EL (cell line): ENCODE measurements around the gene CD200.

Experiments
- DNase-seq: peaks from one replicate; pipeline ENCODE4 v3.0.0-alpha.2; 2016

Gene CD200

DNA sequence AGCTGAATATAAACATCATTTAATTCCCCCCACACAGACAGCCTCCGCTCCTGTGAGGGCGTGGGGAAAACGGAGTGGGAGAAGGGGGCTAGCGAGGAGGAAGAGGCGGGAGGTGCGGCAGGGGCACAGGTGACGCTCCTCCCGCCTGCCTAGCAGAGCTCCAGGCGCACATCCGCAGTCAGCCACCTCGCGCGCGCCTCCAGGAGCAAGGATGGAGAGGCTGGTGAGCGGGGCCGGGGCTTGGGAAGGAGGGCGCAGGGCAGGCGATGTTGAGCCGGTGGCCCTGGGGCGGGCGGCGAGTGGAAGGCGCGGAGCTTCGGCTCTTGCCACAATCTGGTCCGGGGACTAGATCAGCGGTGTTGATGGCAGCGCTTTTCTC lies at the start of gene CD200:
Gene CD200, plus strand, starts transcription at position 155 of the 379 bp plus-strand sequence. Its CDS starts 57 bp downstream, at position 212.
- DNase-seq: peak; percentile 43

- no peak for DNase-seq
Observed at GRCh38 chr3:112289011-112289410, 43.9 kb upstream of the CD200 start.

DNA sequence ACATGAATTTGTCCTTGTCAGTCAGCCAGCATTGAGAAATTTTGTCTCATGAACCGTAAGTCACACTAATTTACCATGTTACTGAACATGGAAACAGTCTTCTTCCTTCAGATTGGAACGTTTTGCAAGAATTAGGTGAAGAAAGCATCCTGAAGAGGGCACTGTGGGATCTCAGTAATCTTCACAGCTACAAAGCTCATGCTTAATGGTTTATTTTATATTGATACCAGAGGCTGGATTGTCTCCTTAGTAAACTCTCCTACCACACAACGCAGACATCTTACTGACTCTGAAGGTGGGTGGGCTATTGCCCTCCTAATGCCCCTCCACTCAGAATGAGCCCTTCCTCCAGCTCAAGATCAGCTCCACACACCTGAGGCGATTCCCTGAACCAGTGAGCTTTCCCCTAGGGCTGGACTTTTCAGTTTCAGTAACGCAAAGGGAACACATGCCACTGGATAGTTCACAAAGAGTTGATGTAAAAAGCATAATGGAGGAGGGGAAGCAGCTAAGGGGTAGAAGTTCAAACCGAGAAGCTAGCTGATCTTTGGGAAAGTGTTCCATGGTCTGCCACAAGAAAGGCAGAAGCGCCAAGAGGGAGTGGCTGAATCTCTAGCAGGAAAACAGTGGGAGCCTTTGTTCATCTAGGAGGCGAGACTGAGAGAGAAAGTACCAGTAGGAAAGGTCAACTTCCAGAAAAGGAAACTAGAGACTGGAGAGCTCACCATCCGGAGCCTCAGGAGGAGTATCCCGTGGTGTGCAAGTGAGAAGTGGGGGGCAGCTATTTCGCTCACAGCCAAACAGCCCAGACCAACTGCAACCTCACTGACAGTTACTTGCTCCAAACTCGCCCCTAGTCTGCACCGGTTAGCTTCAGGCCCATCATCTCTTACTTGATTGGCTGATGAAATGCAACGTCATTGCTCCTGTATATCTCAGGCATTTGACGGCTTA lies 39.3 kb upstream of the CD200 start, which contains the start of gene SLC9C1:
Gene SLC9C1, minus strand, starts transcription at position 849 of the 954 bp plus-strand sequence. CDS start 7,425 bp downstream, outside the sequence.
- DNase-seq: peak; percentile 73

DNA sequence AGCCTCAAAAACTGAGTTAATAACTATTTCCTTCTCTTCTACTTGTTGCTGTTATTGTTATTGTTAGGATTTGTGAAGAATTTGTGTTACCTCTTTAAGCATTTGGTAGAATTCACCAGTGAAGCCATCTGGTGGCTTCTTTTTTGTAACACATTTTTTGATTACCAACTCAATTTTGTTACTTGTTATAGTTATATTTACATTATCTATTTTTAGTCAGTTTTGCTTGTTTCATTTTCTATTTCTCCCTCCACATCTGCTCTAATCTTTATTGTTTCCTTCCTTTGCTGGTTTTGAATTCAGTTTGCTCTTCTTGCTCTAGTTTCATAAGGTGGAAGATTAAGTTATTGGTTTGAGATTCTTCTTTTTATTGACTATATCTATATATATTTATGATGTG lies 35.2 kb upstream of the CD200 start:
- DNase-seq: no peak

DNA sequence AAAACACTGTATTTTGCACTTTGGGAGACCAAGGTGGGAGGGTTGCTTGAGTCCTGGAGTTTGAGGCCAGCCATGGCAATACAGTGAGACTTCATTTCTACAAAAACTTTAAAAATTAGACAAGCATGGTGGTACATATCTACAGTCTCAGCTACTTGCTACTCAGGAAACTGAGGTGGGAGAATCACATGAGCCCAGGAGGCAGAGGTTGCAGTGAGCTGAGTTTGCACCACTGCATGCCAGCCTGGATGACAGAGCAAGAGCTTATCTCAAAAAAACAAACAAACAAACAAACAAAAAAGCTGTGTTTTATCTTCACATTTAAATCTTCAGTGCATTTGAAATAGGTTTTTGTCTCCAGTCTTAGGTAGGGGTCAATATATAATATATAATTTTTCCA lies 34.2 kb upstream of the CD200 start:
- DNase-seq: no peak

DNA sequence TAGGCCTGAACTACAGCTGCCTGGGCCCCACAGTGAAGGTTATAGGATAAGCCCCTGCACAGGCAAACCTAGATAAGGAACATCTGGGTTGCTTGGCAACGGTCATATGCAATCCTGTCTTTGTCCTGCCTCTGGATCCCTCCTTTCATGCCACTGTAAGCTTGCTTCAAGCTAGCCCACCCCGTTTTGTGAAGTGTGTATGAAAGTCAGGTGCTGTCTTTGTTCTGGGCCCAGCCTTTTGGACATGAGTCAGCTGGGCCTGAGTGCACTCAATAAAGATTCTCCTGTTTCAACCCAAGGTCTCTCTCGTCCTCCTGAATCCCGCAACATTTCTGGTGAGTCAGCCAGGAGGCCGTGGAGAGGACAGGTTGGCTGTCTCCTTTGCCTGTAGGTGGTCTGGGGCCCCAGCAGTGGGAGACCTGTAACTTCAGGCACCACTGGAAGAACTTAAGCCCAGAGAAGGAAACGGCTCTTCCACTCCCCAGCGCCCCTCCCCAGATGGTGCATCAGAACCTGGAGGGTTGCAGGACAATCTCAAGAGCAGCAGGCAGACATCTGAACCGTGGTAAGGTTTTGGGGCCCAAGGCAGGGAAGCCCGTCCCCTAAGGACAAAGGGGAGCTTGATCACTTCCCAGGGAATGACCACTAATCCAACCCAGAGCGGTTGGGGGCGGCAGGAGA lies 30.7 kb upstream of the CD200 start:
- no peak for DNase-seq

DNA sequence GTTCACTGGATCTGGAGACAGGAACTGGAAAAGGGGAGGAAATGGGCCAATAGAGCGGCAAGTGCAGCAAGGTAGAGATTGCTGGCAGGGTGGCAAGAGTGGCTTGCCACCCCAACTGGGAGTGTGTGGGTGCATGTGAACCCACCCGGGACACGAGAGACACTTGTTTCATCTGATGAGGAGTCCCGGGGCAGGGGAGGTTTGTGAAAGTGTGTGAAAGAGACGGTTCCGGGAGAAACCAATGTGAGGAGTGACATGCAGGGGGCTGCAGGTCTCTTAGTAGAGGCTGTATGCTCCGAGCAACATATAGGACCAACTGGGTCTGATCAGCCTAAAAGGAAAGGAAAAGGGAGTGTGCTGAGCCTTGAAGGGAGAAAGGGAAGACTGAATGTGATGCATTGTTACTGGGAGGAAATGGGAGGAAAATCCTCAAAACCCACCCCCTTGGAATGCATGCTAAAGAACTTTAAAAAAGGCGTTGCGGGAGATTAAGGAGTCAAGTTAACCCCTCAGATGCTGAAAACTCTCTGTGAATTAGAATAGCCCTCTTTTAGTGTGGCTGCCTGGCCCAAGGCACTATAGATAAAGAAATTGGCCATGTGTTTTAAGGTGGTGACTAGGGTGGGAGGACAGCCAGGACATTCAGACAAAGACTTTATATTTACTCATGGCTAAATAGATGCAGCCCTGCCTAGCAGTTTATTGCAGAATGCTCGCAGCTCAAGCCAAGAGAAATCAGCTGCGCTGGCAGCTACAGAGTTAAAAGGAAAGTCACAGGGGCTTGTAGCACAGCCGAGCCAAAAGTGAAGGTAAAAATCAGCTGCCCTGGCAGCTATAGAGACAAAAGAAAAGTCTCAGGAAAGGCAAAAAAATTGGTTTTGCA lies 29.8 kb upstream of the CD200 start:
- DNase-seq: peak; percentile 19

DNA sequence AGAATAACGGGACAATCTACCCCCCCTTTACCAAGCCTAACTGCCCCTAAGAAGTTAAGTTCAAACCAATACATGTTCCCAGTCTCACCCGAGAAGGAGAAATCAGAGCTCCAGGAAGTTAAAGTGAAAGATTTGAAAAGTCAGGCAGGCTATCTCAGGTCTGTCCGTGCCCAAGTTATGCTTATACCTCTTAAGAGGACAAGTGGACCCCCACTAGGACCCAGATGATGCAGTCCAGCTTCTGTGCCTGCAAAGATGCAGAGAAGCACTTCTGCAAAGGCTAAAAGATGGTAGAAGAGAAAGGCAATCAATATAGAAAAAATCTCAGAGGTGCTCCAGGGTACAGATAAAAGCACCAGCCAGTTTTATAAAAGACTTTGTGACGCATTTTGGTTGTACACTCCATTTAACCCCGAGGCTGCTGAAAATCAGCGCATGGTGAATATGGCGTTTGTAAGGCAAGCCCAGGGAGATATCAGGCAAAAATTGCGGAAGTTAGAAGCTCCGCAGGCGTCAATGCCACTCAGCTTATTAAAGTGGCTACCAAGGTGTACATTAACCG lies 29.1 kb upstream of the CD200 start:
- peak; percentile 42 for DNase-seq

DNA sequence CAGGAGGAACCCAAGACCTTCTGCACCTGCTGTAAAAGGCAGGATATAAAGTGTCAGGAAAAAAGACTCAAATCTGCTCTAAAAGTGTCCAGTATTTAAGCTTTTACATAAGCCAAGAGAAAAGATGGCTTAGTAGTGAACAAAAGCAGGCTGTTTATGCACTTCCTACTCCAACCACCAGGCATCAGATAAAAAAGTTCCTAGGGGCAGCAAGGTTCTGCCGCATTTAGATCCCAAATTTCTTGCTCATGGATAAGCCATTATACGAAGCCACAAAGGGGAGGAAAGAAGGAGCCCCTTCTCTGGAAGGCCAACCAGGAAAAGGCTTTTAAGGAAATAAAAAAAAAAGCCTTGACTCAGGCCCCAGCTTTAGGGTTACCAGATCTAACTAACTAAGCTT lies 28.3 kb upstream of the CD200 start:
- DNase-seq: peak; percentile 6

- no peak for DNase-seq
Observed at GRCh38 chr3:112306825-112307224, 26.1 kb upstream of the CD200 start.

- no peak for DNase-seq
Observed at GRCh38 chr3:112307557-112307956, 25.4 kb upstream of the CD200 start.

DNA sequence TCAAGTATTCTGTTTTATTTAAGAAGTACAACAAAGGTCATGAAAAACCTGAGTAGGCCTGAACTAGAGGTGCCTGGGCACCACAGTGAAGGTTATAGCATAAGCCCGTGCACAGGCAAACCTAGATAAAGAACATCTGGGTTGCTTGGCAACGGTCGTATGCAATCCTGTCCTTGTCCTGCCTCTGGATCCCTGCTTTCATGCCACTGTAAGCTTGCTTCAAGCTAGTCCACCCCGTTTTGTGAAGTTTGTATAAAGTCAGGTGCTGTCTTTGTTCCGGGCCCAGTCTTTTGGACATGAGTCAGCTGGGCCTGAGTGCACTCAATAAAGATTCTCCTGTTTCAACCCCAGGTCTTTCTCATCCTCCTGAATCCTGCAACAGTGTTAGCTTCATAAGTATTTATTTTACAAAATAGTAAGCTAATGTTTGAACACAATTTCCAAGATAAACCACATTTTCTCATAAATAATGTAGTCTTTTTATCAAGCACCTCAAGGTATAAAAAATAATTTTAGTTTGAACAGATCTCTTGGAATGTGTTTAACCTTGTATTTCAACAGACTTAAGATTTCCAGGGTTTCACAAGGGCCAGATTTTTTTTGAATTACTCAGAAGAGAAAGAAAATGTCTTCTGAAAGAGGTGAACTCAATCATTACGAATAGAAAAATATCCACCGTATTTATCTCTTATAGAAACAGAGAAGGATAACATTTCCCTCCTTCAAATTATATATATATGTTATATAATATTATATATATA lies 24.6 kb upstream of the CD200 start:
- DNase-seq: peak; percentile 2

DNA sequence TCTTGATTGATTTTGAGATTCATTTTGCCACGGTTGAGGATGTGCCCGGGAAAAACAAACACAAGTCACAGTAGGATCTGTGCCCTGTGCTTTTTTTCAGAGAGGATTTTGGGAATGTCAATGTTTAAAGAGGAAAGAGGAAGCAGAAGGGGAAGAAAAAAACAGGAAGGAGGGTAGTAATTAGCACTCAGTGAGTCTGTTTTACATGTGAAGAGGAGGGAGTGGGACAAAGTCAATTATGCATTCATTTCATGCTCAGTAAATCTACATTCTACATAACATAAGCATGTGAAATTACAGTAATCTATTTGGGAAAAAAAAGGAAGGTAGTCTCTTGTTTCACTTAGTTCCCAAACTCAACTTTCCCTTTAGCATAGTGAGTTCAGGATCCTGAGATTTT lies 18.3 kb upstream of the CD200 start:
- DNase-seq: no peak

DNA sequence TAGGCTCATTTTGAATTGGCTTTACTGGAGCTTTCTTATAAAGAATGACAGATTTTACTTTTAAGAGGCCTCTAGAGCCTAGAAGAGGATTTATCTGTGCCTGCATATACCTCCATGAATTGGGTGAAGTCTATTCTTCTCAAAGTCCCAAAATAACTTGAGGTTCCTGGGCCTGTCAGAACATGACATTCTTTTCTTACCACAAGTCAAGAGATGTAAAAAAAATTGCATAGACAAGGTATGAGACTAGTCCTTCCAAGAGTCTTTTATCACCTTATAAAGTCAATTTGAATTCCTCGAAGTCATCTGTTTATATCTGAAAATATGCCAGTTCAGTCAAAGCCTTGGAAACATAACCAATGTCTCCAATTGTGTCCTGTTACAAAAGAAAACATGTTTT lies 17.2 kb upstream of the CD200 start:
- DNase-seq: no peak

DNA sequence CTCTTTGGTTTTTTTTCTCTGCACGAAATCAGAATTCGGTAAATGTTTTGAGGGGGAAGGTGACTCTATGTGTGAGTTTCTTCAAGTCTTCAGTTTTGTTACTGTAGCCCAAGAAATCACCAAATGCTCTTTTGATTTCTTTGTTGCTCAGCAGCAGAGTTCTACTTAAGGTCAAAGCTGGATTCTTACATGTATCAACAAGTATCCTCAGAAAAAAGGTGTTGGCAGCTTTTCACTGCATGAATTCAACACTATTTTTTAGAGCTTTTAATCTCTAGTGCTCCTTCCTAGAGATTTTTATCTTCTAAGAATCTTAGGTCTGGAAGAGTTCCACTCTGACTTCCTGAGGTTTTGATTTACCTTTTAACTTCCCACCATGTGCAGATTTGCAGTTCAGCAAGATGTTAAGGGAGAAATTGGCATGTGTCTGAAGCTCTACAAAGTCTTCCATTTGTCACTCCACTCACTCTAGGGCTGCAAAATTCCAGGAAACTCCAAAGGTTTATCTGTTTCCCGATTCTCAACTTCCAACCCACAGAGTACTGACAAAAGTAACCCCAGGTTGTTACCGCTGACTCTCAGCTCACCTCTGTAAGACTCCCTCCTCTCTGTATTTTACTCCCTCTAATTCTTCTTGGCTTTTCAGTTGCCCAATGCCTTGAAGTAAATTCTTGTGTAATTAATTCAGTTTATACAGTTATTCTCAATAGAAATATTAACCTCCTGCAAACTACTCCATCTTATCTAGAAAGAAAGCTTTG lies 13.3 kb upstream of the CD200 start:
- no peak for DNase-seq

DNA sequence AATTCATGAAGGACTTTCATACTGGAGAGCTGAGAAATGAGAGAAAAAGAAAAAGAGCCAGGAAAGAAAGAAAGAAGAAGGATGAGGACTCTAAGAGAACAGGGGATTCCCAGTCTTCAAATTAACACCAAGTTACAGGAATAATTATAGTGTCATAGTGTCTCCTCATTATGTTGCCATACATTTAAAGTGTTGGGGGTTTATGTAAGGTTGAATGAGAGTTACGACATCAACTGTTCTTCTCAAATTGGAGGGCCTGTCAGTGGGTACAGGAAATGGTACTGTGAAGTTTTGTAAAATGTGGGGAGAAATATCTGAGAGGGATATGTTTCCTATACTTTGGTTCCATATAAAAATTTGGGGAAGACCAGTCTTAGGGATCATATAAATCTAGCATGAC lies 12.3 kb upstream of the CD200 start:
- DNase-seq: no peak

DNA sequence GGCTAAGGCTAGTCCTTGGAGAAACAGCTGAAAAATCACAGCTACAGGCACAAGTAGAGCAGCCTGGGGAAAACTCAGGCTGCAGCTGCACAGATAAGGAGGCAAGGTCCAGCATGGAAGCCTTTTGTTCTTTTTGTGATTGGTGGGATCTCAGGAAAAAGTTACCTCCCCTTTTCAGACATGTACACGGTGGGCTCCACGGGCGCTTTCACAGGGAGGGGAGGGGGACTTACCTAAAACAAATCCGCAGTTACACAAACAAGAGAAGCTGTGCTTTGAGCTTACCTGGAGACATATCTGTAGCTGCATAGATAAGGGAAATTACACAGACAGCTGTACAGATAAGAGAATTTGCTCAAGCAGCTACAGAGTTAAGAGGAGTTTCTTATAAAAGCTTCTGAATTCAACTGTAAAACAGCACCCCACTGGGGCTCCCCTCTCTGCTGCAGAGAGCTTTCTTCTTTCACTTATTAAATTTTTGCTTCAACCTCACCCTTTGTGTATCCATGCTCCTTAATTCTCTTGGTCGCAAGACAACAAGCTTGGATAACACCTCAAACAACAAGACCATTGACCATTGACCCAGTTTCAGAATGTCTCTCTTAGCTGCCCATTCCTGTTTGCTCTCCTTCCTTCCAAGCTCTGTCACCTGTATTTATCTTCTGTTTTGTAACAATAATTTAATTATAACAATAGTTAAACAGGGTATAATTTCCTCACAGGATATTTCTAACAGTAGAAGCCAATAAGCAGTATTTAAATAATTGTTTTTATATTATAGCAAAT lies 10.9 kb upstream of the CD200 start:
- no peak for DNase-seq

GRCh38 chr3:112327371-112327951 lies 5.5 kb upstream of the CD200 start:
- DNase-seq: peak; percentile 56

DNA sequence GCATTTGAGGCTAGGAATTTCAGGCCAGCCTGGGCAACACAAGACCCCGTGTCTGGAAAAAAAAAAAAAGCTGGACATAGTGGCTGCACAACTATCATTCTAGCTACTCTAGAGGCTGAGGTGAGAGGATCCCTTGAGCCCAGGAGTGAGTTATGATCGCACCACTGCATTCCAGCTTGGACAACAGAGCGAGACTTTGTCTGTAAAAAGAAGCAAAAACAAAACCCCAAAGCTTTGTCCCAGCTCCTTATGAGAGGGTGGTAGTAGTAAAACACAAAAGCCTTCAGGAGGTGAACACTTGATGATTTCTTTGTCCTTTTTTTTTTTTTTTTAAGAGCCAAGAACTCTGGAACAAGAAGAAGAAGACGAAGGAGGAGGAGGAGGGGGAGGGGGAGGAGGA lies 1.1 kb upstream of the CD200 start:
- DNase-seq: no peak
